SH-SY5Y (cell line): ENCODE data around the gene LRRC8B.
A peak's percentile ranks its signal among the peaks of the same experiment; 100 is the strongest.

Source experiments
- GATA2 ChIP-seq: IDR thresholded peaks from 2 replicates; pipeline ENCODE4 v1.6.1; 2011; ENCODE audit warnings: mild to moderate bottlenecking, low read depth, low read length
- GATA3 ChIP-seq: IDR thresholded peaks from 2 replicates; pipeline ENCODE4 v1.6.1; 2011; ENCODE audit warnings: low read depth, mild to moderate bottlenecking, low read length, moderate library complexity

DNA sequence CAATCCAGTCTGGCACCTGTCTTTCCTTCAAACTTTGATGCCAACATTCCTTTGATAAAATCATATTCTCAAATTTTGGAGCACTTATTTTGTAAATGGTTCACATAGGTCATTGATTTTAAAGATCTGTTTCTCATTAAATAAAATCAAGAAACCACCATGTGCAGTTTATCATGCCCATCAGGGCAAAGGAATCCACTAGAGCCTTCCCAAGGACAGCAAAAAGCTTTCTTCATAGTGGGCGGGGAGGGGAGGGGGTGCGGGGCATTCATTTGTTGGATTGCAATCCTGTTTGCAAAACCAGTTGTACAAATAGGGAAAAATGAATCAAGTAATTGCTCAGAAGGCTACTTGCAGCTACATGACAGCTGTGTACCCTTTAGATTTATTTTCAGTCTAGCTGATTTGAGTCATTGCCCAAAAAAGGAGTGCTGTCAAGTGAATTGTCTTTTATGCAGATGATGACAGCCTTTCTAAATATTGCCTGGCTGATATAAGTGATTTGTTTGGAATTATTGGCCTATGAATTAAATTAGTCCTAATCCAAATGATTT lies 23.0 kb downstream of the LRRC8B start:
- peak; percentile 19; the same call in 1 of the 2 replicates for TF ChIP-seq GATA2
- TF ChIP-seq GATA3 = no peak
